ENCODE measurements around the gene PIAS4.

The PIAS4 gene

GRCh38 chr19:4083677-4084546 lies 76.4 kb downstream of the PIAS4 start:
- H2AFZ ChIP-seq (ENCODE audit: low read depth, low read length, severe bottlenecking): no peak overlapping the region
- no peak overlapping the region for H3K4me3 ChIP-seq (ENCODE audit: insufficient read depth, low read length, poor library complexity, severe bottlenecking)
- no peak overlapping the region for H3K27ac ChIP-seq (ENCODE audit: low read depth, low read length)
- no peaks in the 10 kb centered on the region for H3F3A ChIP-seq (ENCODE audit: insufficient read depth)
- H3K4me2 ChIP-seq (ENCODE audit: low read depth, low read length, poor library complexity, severe bottlenecking): no peak overlapping the region
- no peaks in the 10 kb centered on the region for H3K9me3 ChIP-seq (ENCODE audit: insufficient read depth, low read length)
- H3K79me2 ChIP-seq (ENCODE audit: insufficient read depth, low read length): no peaks in the 10 kb centered on the region
- H4K20me1 ChIP-seq (ENCODE audit: low read depth, low read length): no peaks in the 10 kb centered on the region
- no peaks in the 10 kb centered on the region for H3K27me3 ChIP-seq (ENCODE audit: low read length)
- H3K36me3 ChIP-seq (ENCODE audit: low read length): no peaks in the 10 kb centered on the region
- H3K9ac ChIP-seq (ENCODE audit: low read length): no peak overlapping the region
- H3K9me2 ChIP-seq (replicated peaks; ENCODE audit: insufficient read depth, low read length): no peaks in the 10 kb centered on the region
- no peak for TF ChIP-seq CTCF (IDR thresholded peaks at IDR 0.05; ENCODE audit: insufficient read depth, low read length, poor library complexity, severe bottlenecking)
- no peak for TF ChIP-seq EZH2phosphoT487 (conservative IDR thresholded peaks at IDR 0.05; ENCODE audit: low read length)

- no peaks in the 10 kb centered on the region for H3K9me2 ChIP-seq (replicated peaks; ENCODE audit: insufficient read depth, low read length)
- no peaks in the 10 kb centered on the region for H3K79me2 ChIP-seq (ENCODE audit: insufficient read depth, low read length)
- no peaks in the 10 kb centered on the region for H4K20me1 ChIP-seq (ENCODE audit: low read depth, low read length)
- no peak overlapping the region for H3K27ac ChIP-seq (ENCODE audit: low read depth, low read length)
- no peaks in the 10 kb centered on the region for H3F3A ChIP-seq (ENCODE audit: insufficient read depth)
- H3K36me3 ChIP-seq (ENCODE audit: low read length): no peaks in the 10 kb centered on the region
- H3K4me3 ChIP-seq (ENCODE audit: insufficient read depth, low read length, poor library complexity, severe bottlenecking): no peak overlapping the region
- no peak overlapping the region for H2AFZ ChIP-seq (ENCODE audit: low read depth, low read length, severe bottlenecking)
- H3K4me2 ChIP-seq (ENCODE audit: low read depth, low read length, poor library complexity, severe bottlenecking): no peak overlapping the region
- H3K27me3 ChIP-seq (ENCODE audit: low read length): no peaks in the 10 kb centered on the region
- no peaks in the 10 kb centered on the region for H3K9me3 ChIP-seq (ENCODE audit: insufficient read depth, low read length)
- no peak overlapping the region for H3K9ac ChIP-seq (ENCODE audit: low read length)
- no peak for TF ChIP-seq EZH2phosphoT487 (conservative IDR thresholded peaks at IDR 0.05; ENCODE audit: low read length)
- no peak for TF ChIP-seq CTCF (IDR thresholded peaks at IDR 0.05; ENCODE audit: insufficient read depth, low read length, poor library complexity, severe bottlenecking)
Measured at GRCh38 chr19:4084547-4084877, 77.0 kb downstream of the PIAS4 start.

- Histone ChIP-seq H2AFZ (ENCODE audit: low read depth, low read length, severe bottlenecking) (no peak overlapping the region), H3K4me2 (ENCODE audit: low read depth, low read length, poor library complexity, severe bottlenecking) (no peak overlapping the region), H3K27me3 (ENCODE audit: low read length) (no peaks in the 10 kb centered on the region)
Measured at GRCh38 chr19:4086411-4086867, 78.9 kb downstream of the PIAS4 start.

More at GRCh38 chr19:4086411-4086867, 78.9 kb downstream of the PIAS4 start:
- no peak for TF ChIP-seq EZH2phosphoT487 (conservative IDR thresholded peaks at IDR 0.05; ENCODE audit: low read length)
- TF ChIP-seq CTCF (IDR thresholded peaks at IDR 0.05; ENCODE audit: insufficient read depth, low read length, poor library complexity, severe bottlenecking): no peak
- no peak overlapping the region for H3K27ac ChIP-seq (ENCODE audit: low read depth, low read length)
- no peaks in the 10 kb centered on the region for H3K9me2 ChIP-seq (replicated peaks; ENCODE audit: insufficient read depth, low read length)
- no peak overlapping the region for H3K4me3 ChIP-seq (ENCODE audit: insufficient read depth, low read length, poor library complexity, severe bottlenecking)
- H4K20me1 ChIP-seq (ENCODE audit: low read depth, low read length): no peaks in the 10 kb centered on the region
- H3K9me3 ChIP-seq (ENCODE audit: insufficient read depth, low read length): no peaks in the 10 kb centered on the region
- no peaks in the 10 kb centered on the region for H3K36me3 ChIP-seq (ENCODE audit: low read length)
- no peaks in the 10 kb centered on the region for H3F3A ChIP-seq (ENCODE audit: insufficient read depth)
- H3K79me2 ChIP-seq (ENCODE audit: insufficient read depth, low read length): no peaks in the 10 kb centered on the region
- H3K9ac ChIP-seq (ENCODE audit: low read length): no peak overlapping the region

All from SU-DHL-6 (cell line).